Measurements from ENCODE around the gene RYR2.

RYR2 gene

GRCh38 chr1:237634922-237635321, 592.9 kb downstream of the RYR2 start:
- no peak overlapping the region for H3K4me3 ChIP-seq (ENCODE audit: low read depth, low read length)
- DNase-seq (ENCODE audit: low read depth): no peak
- TF ChIP-seq CTCF (IDR thresholded peaks at IDR 0.05; ENCODE audit: insufficient read depth, low read depth, low read length, missing control alignments): no peak

- H3K4me3 ChIP-seq (ENCODE audit: low read depth, low read length): no peak overlapping the region
- no peak for DNase-seq (ENCODE audit: low read depth)
- no peak for TF ChIP-seq CTCF (IDR thresholded peaks at IDR 0.05; ENCODE audit: insufficient read depth, low read depth, low read length, missing control alignments)
These were observed 596.6 kb downstream of the RYR2 start for GRCh38 chr1:237638555-237638954.

GRCh38 chr1:237640011-237640671, 598.2 kb downstream of the RYR2 start:
- TF ChIP-seq CTCF (IDR thresholded peaks at IDR 0.05; ENCODE audit: insufficient read depth, low read depth, low read length, missing control alignments): no peak
- H3K4me3 ChIP-seq (ENCODE audit: low read depth, low read length): no peak overlapping the region
- DNase-seq (ENCODE audit: low read depth): no peak

- H3K4me3 ChIP-seq (ENCODE audit: low read depth, low read length): no peak overlapping the region
- DNase-seq (ENCODE audit: low read depth): no peak
- no peak for TF ChIP-seq CTCF (IDR thresholded peaks at IDR 0.05; ENCODE audit: insufficient read depth, low read depth, low read length, missing control alignments)
These were observed 599.0 kb downstream of the RYR2 start for GRCh38 chr1:237640966-237641365.

- no peak for DNase-seq (ENCODE audit: low read depth)
- TF ChIP-seq CTCF (IDR thresholded peaks at IDR 0.05; ENCODE audit: insufficient read depth, low read depth, low read length, missing control alignments): no peak
- H3K4me3 ChIP-seq (ENCODE audit: low read depth, low read length): no peak overlapping the region
These were observed 608.8 kb downstream of the RYR2 start for GRCh38 chr1:237650809-237651208.

- TF ChIP-seq CTCF (IDR thresholded peaks at IDR 0.05; ENCODE audit: insufficient read depth, low read depth, low read length, missing control alignments): no peak
- no peak overlapping the region for H3K4me3 ChIP-seq (ENCODE audit: low read depth, low read length)
- no peak for DNase-seq (ENCODE audit: low read depth)
These were observed 613.8 kb downstream of the RYR2 start for GRCh38 chr1:237655778-237656177.

- DNase-seq (ENCODE audit: low read depth): peak; percentile 9
- H3K4me3 ChIP-seq (ENCODE audit: low read depth, low read length): no peak overlapping the region
- TF ChIP-seq CTCF (IDR thresholded peaks at IDR 0.05; ENCODE audit: insufficient read depth, low read depth, low read length, missing control alignments): no peak
These were observed 622.4 kb downstream of the RYR2 start for GRCh38 chr1:237664348-237664747.
